Liver (tissue), 9 donors: ENCODE measurements around the gene RGS7. TPM values are rescaled to one million over a fixed set of nuclear protein-coding genes. Genes with fewer than 3 reads are reported as not detected.

Experiments used
- DNase-seq: peaks from one replicate; pipeline ENCODE4 v3.0.0-alpha.2; 2017; ENCODE audit warnings: low spot score
- H3K27ac ChIP-seq, 2 donors: one replicate each; pipeline ENCODE4 v1.7.0; 2013; ENCODE audit warnings: inconsistent platforms in 2 of 2, low read length in 2 of 2, control low read depth in 1 of 2, low read depth in 1 of 2, mild to moderate bottlenecking in 1 of 2
- H3K27me3 ChIP-seq, 4 donors: one replicate each; pipeline versions ENCODE4 v1.6.1 to v1.7.0; 2013; ENCODE audit warnings: low read length in 3 of 4, inconsistent platforms in 1 of 4, mild to moderate bottlenecking in 1 of 4, moderate library complexity in 1 of 4; ENCODE audit not compliant: control insufficient read depth in 4 of 4, insufficient read depth in 4 of 4
- H3K36me3 ChIP-seq, 4 donors: one replicate each; pipeline versions ENCODE4 v1.6.1 to v1.7.0; 2013; ENCODE audit warnings: low read length in 3 of 4, mild to moderate bottlenecking in 3 of 4, low read depth in 1 of 4, moderate library complexity in 1 of 4; ENCODE audit not compliant: control insufficient read depth in 4 of 4, insufficient read depth in 3 of 4
- H3K4me1 ChIP-seq, 4 donors: one replicate each; pipeline versions ENCODE4 v1.6.1 to v1.7.0; 2013; ENCODE audit warnings: low read length in 3 of 4, mild to moderate bottlenecking in 3 of 4, moderate library complexity in 1 of 4; ENCODE audit not compliant: control insufficient read depth in 4 of 4, insufficient read depth in 4 of 4
- H3K4me3 ChIP-seq, 3 donors: one replicate each; pipeline versions ENCODE4 v1.6.1 to v1.7.0; 2013; ENCODE audit warnings: low read length in 3 of 3, control low read depth in 1 of 3, low read depth in 1 of 3, mild to moderate bottlenecking in 1 of 3
- H3K9ac ChIP-seq, 2 donors: one replicate each; pipeline ENCODE4 v1.7.0; 2013; ENCODE audit warnings: low read length in 2 of 2, mild to moderate bottlenecking in 2 of 2, moderate library complexity in 2 of 2, control low read depth in 1 of 2, low read depth in 1 of 2
- H3K9me3 ChIP-seq, 4 donors: one replicate each; pipeline versions ENCODE4 v1.6.1 to v1.7.0; 2013; ENCODE audit warnings: low read length in 3 of 4; ENCODE audit not compliant: control insufficient read depth in 4 of 4
- EGR1 ChIP-seq, 2 donors: IDR thresholded peaks; 2 replicates each; pipeline ENCODE4 v1.6.1; 2016 to 2018; ENCODE audit warnings: antibody characterized with exemption in 2 of 2, low read depth in 2 of 2
- FOXA1 ChIP-seq: IDR thresholded peaks from 2 replicates; pipeline ENCODE4 v1.6.1; 2016; ENCODE audit warnings: antibody characterized with exemption
- FOXA2 ChIP-seq: IDR thresholded peaks from 2 replicates; pipeline ENCODE4 v1.6.1; 2016; ENCODE audit warnings: antibody characterized with exemption
- GABPA ChIP-seq, 2 donors: IDR thresholded peaks in 1 of 2; conservative IDR thresholded peaks in 1 of 2; 2 replicates each; pipeline ENCODE4 v1.6.1; 2016; ENCODE audit warnings: antibody characterized with exemption in 2 of 2, mild to moderate bottlenecking in 1 of 2, moderate library complexity in 1 of 2
- HNF4A ChIP-seq, 2 donors: conservative IDR thresholded peaks; 2 replicates each; pipeline ENCODE4 v1.6.1; 2016; ENCODE audit warnings: antibody characterized with exemption in 2 of 2, mild to moderate bottlenecking in 2 of 2
- HNF4G ChIP-seq: IDR thresholded peaks from 2 replicates; pipeline ENCODE4 v1.6.1; 2016; ENCODE audit warnings: antibody characterized with exemption
- JUND ChIP-seq, 2 donors: IDR thresholded peaks; 2 replicates each; pipeline ENCODE4 v1.6.1; 2016; ENCODE audit warnings: antibody characterized with exemption in 2 of 2
- MAX ChIP-seq: IDR thresholded peaks from 2 replicates; pipeline ENCODE4 v1.6.1; 2016; ENCODE audit warnings: antibody characterized with exemption
- NR2F2 ChIP-seq: IDR thresholded peaks from 2 replicates; pipeline ENCODE4 v1.6.1; 2016; ENCODE audit warnings: antibody characterized with exemption
- RAD21 ChIP-seq, 2 donors: IDR thresholded peaks; 2 replicates each; pipeline ENCODE4 v1.6.1; 2016; ENCODE audit warnings: antibody characterized with exemption in 2 of 2, mild to moderate bottlenecking in 2 of 2
- RXRA ChIP-seq, 2 donors: IDR thresholded peaks; 2 replicates each; pipeline ENCODE4 v1.6.1; 2017 to 2018; ENCODE audit warnings: antibody characterized with exemption in 2 of 2, mild to moderate bottlenecking in 1 of 2
- SP1 ChIP-seq: IDR thresholded peaks from 2 replicates; pipeline ENCODE4 v1.6.1; 2018; ENCODE audit warnings: antibody characterized with exemption, mild to moderate bottlenecking
- TAF1 ChIP-seq: conservative IDR thresholded peaks from 2 replicates; pipeline ENCODE4 v1.6.1; 2016; ENCODE audit warnings: antibody characterized with exemption, mild to moderate bottlenecking
- YY1 ChIP-seq: IDR thresholded peaks from 2 replicates; pipeline ENCODE4 v1.6.1; 2016; ENCODE audit warnings: antibody characterized with exemption, mild to moderate bottlenecking
- WGBS: extraction: QIAGEN DNeasy Blood & Tissue Kit; methylation state at CpG from one replicate; pipeline ENCODE4 v1.1.7; 2013; 5-methylcytosine and 5-hydroxymethylcytosine counted together
- polyA plus RNA-seq, 2 donors: library from polyadenylated mRNA; stranded (reverse) in 1 of 2; unstranded in 1 of 2; fragments of 200-250 nt in 1 of 2; fragments of >200 nt in 1 of 2; fragmentation: Nextera tagmentation in 1 of 2; extraction: Ambion mirVana in 1 of 2; gene quantifications; one replicate each; pipeline versions ENCODE4 v1.2.1 to v1.2.3, GENCODE V29; 2013 to 2015
- total RNA-seq, 2 donors: library from RNA; depleted of rRNA; stranded (reverse); fragments of >200 nt; gene quantifications; one replicate each; pipeline ENCODE4 v1.2.3, GENCODE V29; 2014
- TF ChIP-seq, protein P1 (sequence below): IDR thresholded peaks from 2 replicates; pipeline ENCODE4 v1.6.1; 2016; ENCODE audit warnings: antibody characterized with exemption
- TF ChIP-seq, protein P2 (sequence below): IDR thresholded peaks from 2 replicates; pipeline ENCODE4 v1.6.1; 2016; ENCODE audit warnings: antibody characterized with exemption
- TF ChIP-seq, protein P3 (sequence below): IDR thresholded peaks from 2 replicates; pipeline ENCODE4 v1.6.1; 2016; ENCODE audit warnings: antibody characterized with exemption, mild to moderate bottlenecking
- donor health status: healthy.
- donor health status: healthy.
- donor health status: healthy.
- donor health status: healthy.
- donor health status: healthy.

The RGS7 gene
- total and polyA plus RNA-seq, 4 donors = 0.05 to 0.18 TPM; not detected in 2

- no peak for TF ChIP-seq YY1
- TF ChIP-seq JUND (IDR thresholded peaks at IDR 0.05) = no peak
- TF ChIP-seq, protein P1, sequence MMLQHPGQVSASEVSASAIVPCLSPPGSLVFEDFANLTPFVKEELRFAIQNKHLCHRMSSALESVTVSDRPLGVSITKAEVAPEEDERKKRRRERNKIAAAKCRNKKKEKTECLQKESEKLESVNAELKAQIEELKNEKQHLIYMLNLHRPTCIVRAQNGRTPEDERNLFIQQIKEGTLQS = no peak
- no peak for TF ChIP-seq FOXA2
- TF ChIP-seq GABPA (IDR thresholded peaks at IDR 0.05 in 1 of 2, conservative IDR thresholded peaks at IDR 0.05 in 1 of 2) = no peak
- TF ChIP-seq, protein P2, sequence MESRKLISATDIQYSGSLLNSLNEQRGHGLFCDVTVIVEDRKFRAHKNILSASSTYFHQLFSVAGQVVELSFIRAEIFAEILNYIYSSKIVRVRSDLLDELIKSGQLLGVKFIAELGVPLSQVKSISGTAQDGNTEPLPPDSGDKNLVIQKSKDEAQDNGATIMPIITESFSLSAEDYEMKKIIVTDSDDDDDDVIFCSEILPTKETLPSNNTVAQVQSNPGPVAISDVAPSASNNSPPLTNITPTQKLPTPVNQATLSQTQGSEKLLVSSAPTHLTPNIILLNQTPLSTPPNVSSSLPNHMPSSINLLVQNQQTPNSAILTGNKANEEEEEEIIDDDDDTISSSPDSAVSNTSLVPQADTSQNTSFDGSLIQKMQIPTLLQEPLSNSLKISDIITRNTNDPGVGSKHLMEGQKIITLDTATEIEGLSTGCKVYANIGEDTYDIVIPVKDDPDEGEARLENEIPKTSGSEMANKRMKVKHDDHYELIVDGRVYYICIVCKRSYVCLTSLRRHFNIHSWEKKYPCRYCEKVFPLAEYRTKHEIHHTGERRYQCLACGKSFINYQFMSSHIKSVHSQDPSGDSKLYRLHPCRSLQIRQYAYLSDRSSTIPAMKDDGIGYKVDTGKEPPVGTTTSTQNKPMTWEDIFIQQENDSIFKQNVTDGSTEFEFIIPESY = no peak
- no peak for TF ChIP-seq TAF1
- TF ChIP-seq SP1 = no peak
- TF ChIP-seq HNF4G = no peak
- TF ChIP-seq MAX = no peak
- TF ChIP-seq FOXA1 = no peak
- TF ChIP-seq NR2F2 = no peak
- TF ChIP-seq RXRA (IDR thresholded peaks at IDR 0.05) = no peak
- TF ChIP-seq, protein P3, sequence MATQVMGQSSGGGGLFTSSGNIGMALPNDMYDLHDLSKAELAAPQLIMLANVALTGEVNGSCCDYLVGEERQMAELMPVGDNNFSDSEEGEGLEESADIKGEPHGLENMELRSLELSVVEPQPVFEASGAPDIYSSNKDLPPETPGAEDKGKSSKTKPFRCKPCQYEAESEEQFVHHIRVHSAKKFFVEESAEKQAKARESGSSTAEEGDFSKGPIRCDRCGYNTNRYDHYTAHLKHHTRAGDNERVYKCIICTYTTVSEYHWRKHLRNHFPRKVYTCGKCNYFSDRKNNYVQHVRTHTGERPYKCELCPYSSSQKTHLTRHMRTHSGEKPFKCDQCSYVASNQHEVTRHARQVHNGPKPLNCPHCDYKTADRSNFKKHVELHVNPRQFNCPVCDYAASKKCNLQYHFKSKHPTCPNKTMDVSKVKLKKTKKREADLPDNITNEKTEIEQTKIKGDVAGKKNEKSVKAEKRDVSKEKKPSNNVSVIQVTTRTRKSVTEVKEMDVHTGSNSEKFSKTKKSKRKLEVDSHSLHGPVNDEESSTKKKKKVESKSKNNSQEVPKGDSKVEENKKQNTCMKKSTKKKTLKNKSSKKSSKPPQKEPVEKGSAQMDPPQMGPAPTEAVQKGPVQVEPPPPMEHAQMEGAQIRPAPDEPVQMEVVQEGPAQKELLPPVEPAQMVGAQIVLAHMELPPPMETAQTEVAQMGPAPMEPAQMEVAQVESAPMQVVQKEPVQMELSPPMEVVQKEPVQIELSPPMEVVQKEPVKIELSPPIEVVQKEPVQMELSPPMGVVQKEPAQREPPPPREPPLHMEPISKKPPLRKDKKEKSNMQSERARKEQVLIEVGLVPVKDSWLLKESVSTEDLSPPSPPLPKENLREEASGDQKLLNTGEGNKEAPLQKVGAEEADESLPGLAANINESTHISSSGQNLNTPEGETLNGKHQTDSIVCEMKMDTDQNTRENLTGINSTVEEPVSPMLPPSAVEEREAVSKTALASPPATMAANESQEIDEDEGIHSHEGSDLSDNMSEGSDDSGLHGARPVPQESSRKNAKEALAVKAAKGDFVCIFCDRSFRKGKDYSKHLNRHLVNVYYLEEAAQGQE = no peak
- H3K4me1 ChIP-seq = no peaks in the 10 kb centered on the region
Observed at GRCh38 chr1:240866724-240867123, 490.3 kb downstream of the RGS7 start.

DNA sequence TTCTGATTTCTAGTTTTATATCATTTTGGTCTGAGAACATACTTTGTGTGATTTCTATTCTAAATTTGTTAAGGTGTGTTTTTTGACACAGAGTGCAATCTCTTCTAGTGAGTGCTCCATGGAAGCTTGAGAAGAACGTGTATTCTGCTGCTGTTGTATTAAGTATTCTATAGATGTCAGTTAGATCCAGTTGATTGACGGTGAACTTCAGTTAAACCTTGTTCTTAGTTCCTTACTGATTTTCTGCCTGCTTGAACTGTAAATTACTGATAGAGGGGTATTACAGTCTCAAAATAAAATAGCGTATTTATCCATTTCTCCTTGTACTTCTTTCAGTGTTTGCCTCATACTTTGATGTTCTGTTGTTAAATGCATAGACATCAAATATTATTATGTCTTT, 497.0 kb downstream of the RGS7 start:
- peaks cover 0 to 3% (median 0%) of the 10 kb centered on the region in 4 donors for H3K27me3 ChIP-seq
- no peak for DNase-seq
- H3K27ac ChIP-seq = no peak overlapping the region
- 75% methylated on average over 3 of the region's 3 CpGs for WGBS
- no peaks in the 10 kb centered on the region for H3K4me1 ChIP-seq
- no peaks in the 10 kb centered on the region for H3K9me3 ChIP-seq
- H3K4me3 ChIP-seq = no peak overlapping the region
- no peak overlapping the region for H3K9ac ChIP-seq
- H3K36me3 ChIP-seq = no peaks in the 10 kb centered on the region
- no peak for TF ChIP-seq MAX
- TF ChIP-seq, protein P2 = no peak
- no peak for TF ChIP-seq TAF1
- no peak for TF ChIP-seq RAD21 (IDR thresholded peaks at IDR 0.05)
- TF ChIP-seq HNF4G = no peak
- TF ChIP-seq, protein P3 = no peak
- TF ChIP-seq HNF4A (conservative IDR thresholded peaks at IDR 0.05) = no peak
- TF ChIP-seq RXRA (IDR thresholded peaks at IDR 0.05) = no peak
- no peak for TF ChIP-seq EGR1 (IDR thresholded peaks at IDR 0.05; ENCODE audit: low read depth in 2 of 2)
- TF ChIP-seq, protein P1 = no peak
- no peak for TF ChIP-seq SP1
- TF ChIP-seq JUND (IDR thresholded peaks at IDR 0.05) = no peak
- TF ChIP-seq FOXA2 = no peak
- TF ChIP-seq YY1 = no peak
- TF ChIP-seq NR2F2 = no peak
- no peak for TF ChIP-seq GABPA (IDR thresholded peaks at IDR 0.05 in 1 of 2, conservative IDR thresholded peaks at IDR 0.05 in 1 of 2)

More at GRCh38 chr1:240866724-240867123, 490.3 kb downstream of the RGS7 start:
- H3K27me3 ChIP-seq = peaks cover 0 to 5% (median 0%) of the 10 kb centered on the region in 4 donors
- no peaks in the 10 kb centered on the region for H3K9me3 ChIP-seq
- no peak overlapping the region for H3K4me3 ChIP-seq
- 45% methylated on average over 2 of the region's 2 CpGs for WGBS
- H3K27ac ChIP-seq = no peak overlapping the region
- H3K36me3 ChIP-seq = no peaks in the 10 kb centered on the region
- H3K9ac ChIP-seq = no peak overlapping the region
- DNase-seq = no peak
